Measurements from ENCODE around the gene RPS5.

GRCh38 chr19:58417071-58417470, 30.0 kb downstream of the RPS5 start:
- no peak for TF ChIP-seq CTCF (optimal IDR thresholded peaks at IDR 0.05 in 1 of 3, IDR thresholded peaks at IDR 0.05 in 1 of 3, conservative IDR thresholded peaks at IDR 0.05 in 1 of 3; ENCODE audit: extremely low read depth in 1 of 3, insufficient read depth in 2 of 3, low read length in 3 of 3)
- TF ChIP-seq EZH2 (IDR thresholded peaks at IDR 0.05; ENCODE audit: low read length) = no peak

Measured in keratinocyte (primary cell).